ENCODE data around the gene RBBP8NL. TPM values are rescaled to one million over a fixed set of nuclear protein-coding genes. Genes with fewer than 3 reads are reported as not detected.
A peak's percentile ranks its signal among the peaks of the same experiment; 100 is the strongest.

RBBP8NL gene
- total and polyA plus RNA-seq, 2 of the 8 experiments (the other 6 are each of a cell fraction or from before 2014, with no cell fraction given) = 0.43 to 0.48 TPM

GRCh38 chr20:62368976-62369814, 58.1 kb downstream of the RBBP8NL start (continued):
- TF ChIP-seq CHD7 (IDR thresholded peaks at IDR 0.05; ENCODE audit: insufficient replicate concordance, low read length) = no peak
- TF ChIP-seq RAD21 (IDR thresholded peaks at IDR 0.05 in 1 of 2, conservative IDR thresholded peaks at IDR 0.05 in 1 of 2; ENCODE audit: low read depth in 2 of 2, low read length in 2 of 2) = peak in 1 of 2 experiments; percentile 18; a peak in 1 of 4 replicates
- TF ChIP-seq POLR2AphosphoS5 (IDR thresholded peaks at IDR 0.05; ENCODE audit: low read depth, low read length) = no peak
- no peak for TF ChIP-seq CHD2 (IDR thresholded peaks at IDR 0.05; ENCODE audit: low read length)
- TF ChIP-seq ATF2 (IDR thresholded peaks at IDR 0.05; ENCODE audit: low read length) = no peak
- TF ChIP-seq GTF2F1 (IDR thresholded peaks at IDR 0.05; ENCODE audit: borderline replicate concordance, low read depth, low read length) = no peak
- TF ChIP-seq CBX8 (IDR thresholded peaks at IDR 0.05; ENCODE audit: borderline replicate concordance, low read depth, low read length) = no peak

Data from H1 (cell line).